Stimulated activated CD4-positive, alpha-beta T cell treated with anti-CD3 and anti-CD28 coated beads, Interleukin-4, amount 100 ng/mL, for 1 hour (primary cell): ENCODE results near the gene SVOP.
A peak's percentile ranks its signal among the peaks of the same experiment; 100 is the strongest.
"Not testable (repeated sequence)": the region's sequence is repeated elsewhere in the genome, so short reads cannot be mapped to it uniquely, and the experiment has no call there.

Experiments used
- DNase-seq: peaks from one replicate; pipeline ENCODE4 v3.0.0-alpha.2; 2020

The SVOP gene, protein sequence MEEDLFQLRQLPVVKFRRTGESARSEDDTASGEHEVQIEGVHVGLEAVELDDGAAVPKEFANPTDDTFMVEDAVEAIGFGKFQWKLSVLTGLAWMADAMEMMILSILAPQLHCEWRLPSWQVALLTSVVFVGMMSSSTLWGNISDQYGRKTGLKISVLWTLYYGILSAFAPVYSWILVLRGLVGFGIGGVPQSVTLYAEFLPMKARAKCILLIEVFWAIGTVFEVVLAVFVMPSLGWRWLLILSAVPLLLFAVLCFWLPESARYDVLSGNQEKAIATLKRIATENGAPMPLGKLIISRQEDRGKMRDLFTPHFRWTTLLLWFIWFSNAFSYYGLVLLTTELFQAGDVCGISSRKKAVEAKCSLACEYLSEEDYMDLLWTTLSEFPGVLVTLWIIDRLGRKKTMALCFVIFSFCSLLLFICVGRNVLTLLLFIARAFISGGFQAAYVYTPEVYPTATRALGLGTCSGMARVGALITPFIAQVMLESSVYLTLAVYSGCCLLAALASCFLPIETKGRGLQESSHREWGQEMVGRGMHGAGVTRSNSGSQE

GRCh38 chr12:109020796-109021380, at the start of gene SVOP:
TSS of gene SVOP (minus strand) at chr12:109021068. CDS start at chr12:109020868, 200 bp downstream.
- peak; percentile 25 for DNase-seq

DNA sequence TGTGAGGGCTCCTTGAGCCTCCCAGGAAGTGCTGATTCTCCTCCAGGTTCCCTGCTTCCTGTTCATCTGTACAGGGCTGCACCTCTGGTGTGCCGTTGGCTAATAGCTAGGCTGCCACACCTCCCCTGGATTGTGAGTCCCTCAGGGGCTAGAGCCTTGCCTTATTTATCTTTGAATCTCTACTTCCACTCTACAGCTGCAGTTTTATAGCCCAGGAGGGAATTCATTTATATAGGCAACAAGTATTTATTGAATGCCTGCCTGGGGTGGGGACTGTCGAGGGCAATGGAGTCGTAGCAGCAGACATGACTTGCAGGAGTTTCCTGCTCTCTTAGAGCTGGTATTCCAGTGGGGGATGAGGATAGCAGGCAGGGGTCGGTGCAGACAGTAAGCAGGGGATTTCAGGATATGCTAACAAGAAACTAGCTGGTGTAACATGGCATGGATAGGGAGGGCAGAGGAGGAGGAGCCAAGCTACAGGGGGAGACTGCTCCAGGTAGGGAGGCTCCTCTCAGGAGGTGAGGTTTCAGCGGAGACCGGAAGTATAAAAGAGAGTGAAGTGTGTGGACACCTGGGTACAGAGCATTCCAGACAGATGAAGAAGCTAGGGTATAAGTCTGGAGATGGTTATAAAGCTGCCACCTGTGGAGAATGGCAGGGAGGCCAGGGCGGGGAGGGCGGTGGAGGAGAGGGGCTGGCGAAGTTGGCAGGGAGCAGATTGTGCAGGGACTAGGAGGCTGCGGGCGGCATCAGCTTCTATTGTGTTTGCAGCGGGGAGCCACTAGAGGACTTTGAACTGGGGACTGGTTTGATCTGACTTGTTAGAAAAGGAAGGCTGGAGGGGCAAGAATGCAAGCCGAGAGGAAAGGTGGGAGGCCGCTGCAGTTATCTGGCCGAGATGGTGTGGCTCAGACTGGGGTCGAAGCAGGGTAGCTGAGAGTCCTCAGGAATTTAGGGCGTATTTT, 48.7 kb upstream of the SVOP start:
- DNase-seq, result no peak

DNA sequence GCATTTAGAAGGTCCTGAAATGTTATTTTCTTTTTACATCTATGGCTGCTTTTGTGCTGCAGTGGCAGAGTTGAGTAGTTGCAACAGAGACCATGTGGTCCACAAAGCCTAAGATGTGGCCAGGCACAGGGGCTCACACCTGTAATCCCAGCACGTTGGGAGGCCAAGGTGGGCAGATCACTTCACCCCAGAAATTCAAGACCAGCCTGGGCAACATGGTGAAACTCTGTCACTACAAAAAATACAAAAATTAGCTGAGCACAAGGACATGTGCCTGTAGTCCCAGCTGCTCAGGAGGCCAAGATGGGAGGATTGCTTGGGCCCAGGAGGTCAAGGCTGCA, 45.0 kb upstream of the SVOP start:
- no peak for DNase-seq

DNA sequence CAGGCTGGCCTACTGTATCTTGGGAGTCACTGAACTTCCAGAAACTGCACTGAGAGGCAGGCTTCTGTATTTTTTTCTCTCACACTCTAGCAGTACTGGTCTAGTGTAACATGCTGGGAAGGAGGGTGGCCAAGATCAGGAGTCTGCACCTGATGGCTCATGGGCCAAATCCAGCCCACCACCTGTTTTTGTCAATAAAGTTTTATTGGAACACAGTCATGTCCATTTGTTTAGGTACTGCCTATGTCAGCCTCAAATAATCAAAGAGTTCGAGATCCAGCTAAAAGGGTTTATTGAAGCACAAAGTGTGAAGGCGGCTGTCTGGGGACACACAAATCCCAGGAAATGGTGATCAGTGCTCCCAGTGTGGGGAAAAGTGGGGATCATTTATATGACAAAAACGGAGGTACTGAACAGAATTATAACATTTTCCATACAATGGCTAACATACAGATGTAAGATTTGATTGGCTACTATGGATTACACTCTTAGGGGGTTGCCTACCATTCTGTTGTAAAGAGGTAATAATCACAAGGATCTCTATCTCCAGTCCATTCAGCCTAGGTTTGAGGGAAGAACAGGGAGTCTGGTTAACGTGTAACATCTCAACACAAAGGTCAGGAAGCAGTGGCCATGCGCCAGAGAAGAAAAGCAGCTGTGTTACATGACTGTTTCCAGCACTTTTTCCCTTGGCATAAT, 44.4 kb upstream of the SVOP start:
- DNase-seq, result no peak

DNA sequence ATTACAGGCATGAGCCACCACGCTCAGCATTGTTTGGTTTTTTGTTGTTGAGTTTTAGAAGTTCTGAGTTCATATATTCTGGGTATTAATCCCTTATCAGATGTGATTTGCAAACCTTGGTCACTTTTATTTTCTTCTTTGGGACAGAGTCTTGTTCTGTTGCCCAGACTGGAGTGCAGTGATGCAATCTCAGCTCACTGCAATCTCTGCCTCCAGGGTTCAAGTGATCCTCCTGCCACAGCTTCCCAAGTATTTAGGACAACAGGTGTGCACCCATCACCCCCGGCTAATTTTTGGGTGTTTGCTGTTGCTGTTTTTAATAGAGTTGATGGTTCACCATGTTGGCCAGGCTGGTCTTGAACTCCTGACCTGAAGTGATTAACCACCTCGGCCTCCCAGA, 43.3 kb upstream of the SVOP start:
- DNase-seq, result no peak

DNA sequence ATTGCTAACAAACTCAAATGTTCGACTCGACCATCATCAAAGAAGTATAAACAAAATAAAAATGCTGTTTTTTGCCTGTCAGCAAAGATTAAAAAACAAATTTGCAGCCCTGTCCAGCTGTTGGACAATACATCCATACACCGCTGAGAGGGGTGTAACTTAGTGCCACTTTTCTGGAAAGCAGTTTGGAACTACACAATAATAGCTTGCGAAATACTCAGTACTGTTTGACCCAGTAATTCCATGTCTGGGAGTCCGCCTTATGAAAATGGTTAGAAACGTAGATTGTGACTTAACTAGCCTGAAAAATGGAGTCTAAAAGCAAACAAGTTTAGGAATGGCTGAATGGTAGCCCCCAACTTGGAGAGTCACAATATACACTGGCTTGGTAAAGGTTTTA, 37.9 kb upstream of the SVOP start:
- DNase-seq, result no peak

DNA sequence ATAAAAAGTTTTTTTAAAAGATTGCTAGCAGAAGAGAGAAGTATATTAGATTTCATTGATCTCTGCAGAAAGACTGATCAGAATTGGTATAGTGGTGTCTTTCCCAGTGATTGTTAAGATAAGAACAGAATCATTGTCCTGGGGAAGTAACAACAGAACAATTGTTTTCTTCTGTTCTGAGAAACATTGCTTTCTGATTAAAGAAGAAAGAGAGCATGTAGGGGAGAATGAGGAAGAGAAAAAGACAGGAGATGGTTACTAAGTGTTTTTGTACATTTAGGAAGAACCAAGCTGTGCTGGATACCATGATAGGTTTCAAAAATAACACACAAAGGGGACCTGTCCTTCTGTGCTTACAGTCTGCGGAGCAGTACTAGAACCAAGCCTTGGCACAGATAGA, 36.5 kb upstream of the SVOP start:
- no peak for DNase-seq

DNA sequence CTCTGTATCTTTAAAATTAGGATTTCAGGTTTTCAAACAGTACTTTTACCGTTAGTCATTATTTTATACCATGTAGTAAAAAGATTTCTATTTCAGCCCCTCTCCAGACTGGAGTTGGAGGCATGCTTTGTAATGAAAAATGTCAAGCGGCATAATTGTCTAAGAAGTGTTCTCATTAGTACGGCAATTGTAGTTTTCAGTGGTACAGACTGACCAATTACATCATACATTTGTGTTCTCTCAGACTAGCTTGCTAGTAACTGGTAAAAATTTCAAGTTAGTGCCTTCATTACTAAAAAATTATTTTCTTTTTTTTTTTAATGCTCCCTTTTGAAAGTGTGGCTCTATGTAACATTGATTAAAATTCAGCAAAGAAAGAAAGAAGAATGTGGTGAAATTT, 36.0 kb upstream of the SVOP start:
- DNase-seq, result no peak

DNA sequence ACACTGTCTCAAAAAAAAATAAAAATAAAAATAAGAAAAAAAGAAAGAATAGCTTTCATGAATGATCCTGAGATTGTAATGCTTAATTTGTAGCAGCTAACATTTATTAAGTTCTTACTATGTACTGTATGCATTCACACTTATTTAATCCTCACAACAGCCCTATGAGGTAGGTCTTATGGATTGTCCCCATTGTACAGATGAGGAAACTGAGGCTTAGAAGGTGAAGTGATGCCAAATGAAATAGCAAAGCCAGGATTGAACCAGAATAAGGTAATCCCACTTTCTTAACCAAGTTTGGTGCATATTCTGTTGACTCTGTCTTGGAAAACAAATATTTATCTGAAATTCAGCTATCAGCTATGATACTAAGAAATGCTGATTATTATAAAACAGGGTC, 33.7 kb upstream of the SVOP start:
- no peak for DNase-seq

GRCh38 chr12:109054124-109054513, 33.3 kb upstream of the SVOP start:
- DNase-seq, result peak; percentile 5

DNA sequence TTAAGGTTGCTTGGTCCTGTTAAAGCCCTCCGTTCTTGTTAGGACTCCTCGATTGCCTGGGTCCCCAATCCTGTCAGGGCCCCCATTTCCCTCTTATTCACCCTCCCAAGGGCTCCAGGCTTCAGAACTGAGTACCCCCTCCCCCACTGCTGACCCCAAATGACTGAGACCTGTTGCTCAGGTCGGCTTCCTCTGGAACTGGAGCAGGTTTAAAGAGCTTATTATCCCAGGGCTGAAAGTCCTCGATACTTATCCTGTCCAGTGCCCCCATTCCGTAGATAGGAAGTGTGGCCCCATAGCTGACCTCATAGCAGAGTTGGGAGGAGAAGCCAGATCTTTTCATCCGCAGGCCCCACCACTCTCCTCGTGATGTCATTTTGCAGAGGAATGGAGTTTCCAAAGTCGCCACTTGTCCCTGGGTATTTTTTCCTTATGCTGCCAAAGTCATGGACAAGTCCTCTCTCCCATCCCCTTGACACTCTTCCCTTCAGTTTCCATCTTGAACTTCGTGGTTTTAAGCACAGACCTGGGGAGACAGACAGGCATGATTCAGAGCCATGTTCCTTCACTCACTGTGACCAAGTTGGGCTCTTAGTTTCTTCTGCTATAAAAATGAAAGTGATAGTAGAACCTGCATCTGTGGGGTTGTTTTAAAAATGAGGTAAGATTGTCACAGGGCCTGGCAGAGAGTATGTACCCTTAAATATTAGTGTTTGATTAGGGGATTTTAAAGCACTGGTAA, 32.7 kb upstream of the SVOP start:
- peak; percentile 7 for DNase-seq

GRCh38 chr12:109052414-109053323, 31.8 kb upstream of the SVOP start, which contains the start of gene USP30:
TSS of gene USP30 (plus strand) at chr12:109052576. CDS start at chr12:109052679, 103 bp downstream.
- DNase-seq, result peak; percentile 82

DNA sequence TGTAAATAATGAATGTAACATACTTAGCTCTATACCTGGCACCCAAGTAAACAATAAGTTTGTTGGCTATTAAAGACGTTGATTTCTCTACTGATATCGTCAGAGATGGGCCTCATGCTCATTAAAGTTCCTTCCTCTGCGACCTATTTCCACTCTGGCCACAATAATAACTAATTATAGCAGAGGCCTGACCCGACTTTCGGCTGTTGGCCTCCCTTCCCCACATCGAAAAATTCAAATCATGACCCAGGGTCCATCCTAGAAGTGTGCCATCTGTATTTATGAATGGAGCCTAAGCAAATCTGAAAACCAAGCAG, 31.2 kb upstream of the SVOP start:
- no peak for DNase-seq

DNA sequence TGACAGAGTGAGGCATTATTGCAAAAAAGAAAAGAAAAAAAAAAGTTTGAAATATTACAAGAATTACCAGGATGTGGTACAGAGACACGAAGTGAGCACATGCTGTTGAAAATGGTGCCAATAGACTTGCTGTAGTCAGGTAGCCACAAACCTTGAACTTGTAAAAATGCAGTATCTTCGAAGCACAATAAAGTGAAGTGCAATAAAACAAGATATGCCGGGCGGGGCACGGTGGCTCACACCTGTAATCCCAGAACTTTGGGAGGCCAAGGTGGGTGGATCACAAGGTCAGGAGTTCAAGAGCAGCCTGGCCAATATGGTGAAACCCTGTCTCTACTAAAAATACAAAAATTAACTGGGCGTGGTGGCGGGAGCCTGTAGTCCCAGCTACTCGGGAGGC, 28.9 kb upstream of the SVOP start:
- not testable (repeated sequence) for DNase-seq

- DNase-seq, result not testable (repeated sequence)
Measured at GRCh38 chr12:109048706-109049105, 27.8 kb upstream of the SVOP start.

DNA sequence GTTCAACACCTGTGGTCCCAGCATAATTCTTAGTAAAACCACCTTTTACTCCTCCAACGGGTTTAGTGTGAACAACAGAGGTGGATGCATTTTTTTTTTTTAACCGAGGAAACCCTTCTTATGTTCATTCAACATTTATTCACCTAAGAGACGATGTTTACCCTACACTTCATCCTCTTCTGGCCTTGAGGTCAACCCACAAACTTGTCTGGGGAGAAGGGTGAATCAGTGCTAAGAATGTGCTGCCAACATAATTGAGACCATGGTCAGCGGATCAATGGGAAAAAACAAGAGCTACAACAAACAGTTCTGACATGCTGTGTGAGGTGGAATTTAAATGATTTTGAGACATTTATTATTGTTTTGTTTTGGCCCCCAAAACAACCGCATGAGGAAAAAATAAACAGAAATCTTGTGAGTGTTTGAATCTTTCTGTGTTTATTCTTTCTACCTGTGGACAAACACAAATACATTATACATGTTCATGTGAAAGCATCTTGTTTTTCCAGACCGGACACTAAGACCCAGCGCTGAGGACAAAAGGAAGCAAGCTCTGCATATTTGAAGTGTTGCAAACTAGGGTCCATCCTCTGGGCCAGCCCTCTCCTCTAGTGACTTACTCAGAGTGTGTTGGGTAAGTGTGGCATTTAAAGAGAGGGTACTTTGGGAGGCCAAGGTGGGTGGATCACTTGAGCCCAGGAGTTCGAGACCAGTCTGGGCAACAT, 26.4 kb upstream of the SVOP start:
- DNase-seq, result no peak

DNA sequence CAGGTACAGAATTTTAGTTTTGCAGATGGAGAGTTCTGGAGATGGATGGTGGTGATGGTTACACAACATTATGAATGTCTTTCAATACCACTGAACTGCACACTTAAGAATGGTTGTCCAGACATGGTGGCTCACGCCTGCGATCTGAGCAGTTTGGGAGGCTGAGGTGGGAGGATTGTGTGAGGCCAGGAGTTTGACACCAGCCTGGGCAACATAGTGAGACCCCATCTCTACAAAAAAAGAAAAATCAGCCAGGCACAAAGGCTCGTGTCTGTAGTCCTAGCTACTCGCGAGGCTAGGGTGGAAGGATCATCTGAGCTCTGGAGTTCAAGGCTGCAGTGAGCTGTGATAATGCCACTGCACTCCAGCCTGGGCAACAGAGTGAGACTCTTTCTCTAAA, 23.4 kb upstream of the SVOP start:
- no peak for DNase-seq

DNA sequence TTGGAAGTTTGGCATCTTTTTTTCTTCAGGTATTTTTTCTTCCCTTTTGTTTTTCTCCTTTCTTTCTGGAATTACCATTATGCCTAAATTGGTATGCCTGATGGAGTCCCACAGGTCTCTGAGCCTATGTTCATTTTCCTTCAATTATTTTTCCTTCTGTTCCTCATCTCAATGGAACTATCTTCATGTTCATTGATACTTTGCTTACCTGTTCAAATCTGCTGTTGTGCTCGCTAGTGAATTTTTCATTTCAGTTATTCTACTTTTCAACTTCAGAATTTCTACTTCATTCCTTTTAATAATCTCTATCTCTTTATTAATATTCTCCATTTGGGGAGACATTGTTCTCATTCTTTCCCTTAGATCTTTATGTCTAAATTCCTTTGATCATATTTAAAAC, 16.1 kb upstream of the SVOP start:
- DNase-seq, result no peak

GRCh38 chr12:109033239-109034196, 12.7 kb upstream of the SVOP start:
- DNase-seq, result no peak
